IPS-NIHi11 (cell line): ENCODE measurements around the gene CNFN.
A peak's percentile ranks its signal among the peaks of the same experiment; 100 is the strongest.
"Not testable (repeated sequence)": the region's sequence is repeated elsewhere in the genome, so short reads cannot be mapped to it uniquely, and the experiment has no call there.

Source experiments
- DNase-seq: peaks from one replicate; pipeline ENCODE4 v3.0.0; 2012; ENCODE audit warnings: mixed read lengths, low spot score

CNFN gene

DNA sequence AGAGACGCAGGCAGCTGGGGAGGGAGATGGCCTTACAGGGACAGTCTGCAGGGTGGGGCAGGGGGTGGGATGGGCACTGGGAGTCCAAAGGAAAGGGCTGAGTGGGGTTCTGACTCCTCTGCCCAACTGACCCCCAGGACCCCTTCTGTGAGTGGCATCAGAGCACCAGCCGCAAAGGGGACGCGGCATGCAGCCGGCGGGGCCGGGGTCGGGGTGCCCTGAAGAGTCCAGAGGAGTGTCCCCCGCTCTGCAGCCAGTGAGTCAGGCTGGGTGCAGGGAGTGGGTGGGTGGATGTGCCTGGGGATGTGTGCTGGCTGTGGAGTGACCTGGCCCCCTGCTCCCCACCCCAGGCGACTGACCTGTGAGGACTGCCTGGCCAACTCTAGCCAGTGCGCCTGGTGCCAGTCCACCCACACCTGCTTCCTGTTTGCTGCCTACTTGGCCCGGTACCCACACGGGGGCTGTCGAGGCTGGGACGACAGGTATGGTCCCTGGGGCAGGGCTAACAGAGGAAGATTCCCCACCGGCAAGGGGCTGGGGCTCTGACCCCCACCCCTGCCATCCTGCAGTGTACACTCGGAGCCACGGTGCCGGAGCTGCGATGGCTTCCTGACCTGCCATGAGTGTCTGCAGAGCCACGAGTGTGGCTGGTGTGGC is 38.9 kb downstream of the CNFN start:
- no peak for DNase-seq

DNA sequence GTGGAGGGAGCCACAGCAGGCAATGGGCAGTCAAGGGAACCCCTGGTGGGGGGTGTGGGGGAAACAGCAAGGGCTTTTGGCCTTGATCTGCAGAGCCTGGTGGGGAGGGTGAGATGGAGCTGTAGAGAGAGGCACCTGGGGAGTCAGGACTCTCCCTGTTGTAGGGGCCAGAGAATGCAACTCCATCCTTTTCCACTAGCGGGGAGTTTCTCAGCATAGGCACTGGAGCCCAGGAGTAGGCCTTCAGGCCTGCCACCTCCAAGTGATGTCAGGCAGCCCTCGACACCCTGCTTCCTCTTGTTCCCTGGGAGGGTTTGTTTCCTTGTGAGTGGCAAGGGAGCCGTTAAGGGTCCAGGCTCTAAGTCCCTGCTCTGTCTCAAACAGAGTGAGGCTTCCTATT is 39.7 kb downstream of the CNFN start:
- no peak for DNase-seq

DNA sequence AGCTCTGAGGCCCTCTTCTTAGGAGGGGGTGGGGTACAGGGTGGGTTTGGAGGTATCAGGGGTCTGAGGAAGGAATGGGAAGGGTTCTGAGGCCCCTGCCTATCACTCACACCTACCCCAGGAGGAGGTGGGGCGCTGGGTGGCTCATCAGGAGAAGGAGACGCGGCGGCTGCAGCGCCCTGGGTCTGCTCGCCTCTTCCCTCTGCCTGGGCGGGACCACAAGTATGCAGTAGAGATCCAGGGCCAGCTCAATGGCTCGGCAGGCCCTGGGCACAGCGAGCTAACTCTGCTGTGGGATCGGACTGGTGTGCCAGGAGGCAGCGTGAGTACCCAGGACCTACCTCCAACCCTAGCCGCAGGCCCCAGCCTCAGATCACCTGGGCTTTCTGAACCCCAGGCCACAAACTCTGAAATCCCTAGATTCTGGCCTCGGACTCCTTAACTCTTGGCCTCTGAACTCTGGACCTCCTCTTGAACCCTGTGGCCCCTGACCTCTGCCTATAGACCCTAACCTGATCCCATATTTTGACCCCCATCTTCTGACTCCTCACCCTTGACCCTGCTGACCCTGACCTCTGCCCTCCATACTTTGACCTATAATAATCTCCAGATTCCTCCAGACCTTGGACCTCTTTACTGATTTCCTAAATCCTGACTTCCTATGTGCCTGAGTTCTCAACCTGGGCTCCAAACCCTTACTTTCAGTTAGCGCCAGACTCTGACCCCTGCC is 40.6 kb downstream of the CNFN start:
- no peak for DNase-seq

DNA sequence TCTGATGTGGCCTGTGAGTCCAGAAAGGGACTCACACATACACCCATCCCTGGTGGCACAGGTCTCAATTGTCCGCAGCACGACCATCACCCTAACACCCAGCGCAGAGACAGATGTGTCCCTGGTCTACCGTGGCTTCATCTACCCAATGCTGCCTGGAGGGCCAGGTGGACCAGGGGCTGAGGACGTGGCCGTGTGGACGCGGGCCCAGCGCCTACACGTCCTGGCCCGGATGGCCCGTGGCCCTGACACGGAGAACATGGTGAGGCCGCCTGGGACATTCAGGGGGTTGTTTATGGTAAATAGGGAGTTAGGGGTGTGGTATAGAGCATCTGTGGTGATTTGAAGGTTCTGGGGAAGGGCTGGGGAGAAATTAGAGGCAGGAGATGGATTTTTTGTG is 41.9 kb downstream of the CNFN start:
- DNase-seq, result no peak

DNA sequence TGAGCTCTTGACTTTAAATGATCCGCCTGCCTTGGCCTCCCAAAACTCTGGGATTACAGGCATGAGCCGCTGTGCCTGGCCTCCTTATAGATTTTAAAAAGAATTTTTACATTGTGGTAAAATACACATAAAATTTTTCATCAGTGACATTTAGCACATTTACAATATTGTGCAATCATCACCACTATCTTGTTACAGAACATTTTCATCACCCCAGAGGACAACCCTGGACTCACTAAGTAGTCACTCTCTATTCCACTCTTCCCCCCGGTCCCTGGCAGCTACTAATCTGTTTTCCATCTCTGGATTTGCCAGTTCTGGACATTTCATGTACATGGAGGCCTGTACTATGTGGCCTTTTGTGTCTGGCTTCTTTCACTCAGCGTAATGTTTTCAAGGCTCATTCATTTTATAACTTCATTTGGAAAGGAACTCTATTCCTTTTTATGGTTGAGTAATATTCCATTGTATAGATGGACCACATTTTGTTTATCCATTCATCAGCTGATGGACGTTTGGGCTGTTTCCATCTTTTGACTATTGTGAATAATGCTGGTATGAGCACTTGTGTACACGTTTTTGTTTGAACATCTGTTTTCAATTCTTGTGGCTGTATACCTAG is 44.8 kb downstream of the CNFN start:
- DNase-seq, result no peak

DNA sequence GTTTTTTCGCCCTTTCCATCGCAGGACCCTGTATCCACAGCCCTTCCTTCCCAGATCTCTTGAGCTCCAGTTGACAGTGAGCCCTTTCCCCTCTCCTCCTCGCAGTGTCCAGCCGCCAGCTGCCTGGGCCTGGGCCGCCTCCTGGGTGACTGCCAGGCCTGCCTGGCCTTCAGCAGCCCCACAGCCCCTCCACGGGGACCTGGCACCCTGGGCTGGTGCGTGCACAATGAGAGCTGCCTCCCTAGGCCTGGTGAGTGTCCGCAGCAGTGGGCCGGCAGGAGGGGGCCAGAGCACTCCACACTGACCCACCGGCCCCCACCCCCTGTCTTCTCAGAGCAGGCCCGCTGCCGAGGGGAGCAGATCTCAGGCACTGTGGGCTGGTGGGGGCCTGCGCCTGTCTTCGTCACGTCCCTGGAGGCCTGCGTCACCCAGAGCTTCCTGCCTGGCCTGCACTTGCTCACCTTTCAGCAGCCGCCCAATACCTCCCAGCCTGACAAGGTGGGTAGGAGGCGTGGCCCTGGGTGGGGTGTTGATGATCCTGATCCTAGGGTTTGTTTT is 45.7 kb downstream of the CNFN start:
- DNase-seq, result no peak

DNA sequence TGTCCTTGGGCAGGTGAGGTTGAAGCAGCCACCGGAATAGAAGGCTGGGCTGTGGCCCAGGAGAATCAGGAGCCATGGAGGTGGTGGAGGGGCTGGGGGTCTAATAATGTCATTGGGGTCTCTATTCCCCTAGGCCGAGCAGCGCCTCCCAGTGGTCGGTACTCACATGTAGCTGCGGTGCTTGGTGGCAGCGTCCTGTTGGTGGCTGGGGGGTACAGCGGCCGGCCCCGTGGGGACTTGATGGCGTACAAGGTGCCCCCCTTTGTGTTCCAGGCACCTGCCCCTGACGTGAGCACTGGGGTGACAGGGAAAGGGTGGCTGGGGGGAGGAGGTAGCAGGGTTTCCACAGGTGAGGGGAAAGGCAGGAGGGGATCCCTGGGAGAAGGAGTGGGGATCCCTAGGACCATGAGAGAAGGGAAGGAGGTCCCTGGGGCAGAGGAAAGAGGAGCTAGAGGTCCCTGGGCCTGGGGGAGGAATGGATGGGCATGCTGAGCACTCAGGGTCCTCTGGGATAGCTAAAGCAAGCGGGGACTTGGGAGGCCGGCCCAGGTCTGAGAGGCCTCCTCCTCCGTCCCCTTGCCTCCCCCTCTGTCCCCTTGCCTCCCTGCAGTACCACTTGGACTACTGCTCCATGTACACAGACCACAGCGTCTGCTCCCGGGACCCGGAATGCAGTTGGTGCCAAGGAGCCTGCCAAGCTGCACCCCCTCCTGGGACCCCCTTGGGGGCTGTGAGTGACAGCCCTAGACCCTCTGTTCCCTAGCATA is 46.6 kb downstream of the CNFN start:
- DNase-seq, result peak; percentile 77

DNA sequence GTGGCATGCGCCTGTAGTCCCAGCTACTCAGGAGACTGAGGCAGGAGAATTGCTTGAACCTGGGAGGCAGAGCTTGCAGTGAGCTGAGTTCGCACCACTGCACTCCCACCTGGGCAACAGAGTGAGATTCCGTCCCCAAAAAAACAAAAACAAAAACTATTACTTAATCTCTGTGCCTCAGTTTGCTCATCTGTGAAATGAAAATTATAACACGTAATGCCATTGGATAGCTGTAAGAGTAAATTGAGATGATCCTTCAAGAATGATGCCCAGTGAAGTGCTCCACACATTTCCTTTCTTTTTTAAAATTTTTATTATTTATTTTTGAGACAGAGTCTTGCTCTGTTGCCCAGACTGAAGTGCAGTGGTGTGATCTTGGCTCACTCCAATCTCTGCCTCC is 50.2 kb downstream of the CNFN start:
- DNase-seq, result not testable (repeated sequence)

DNA sequence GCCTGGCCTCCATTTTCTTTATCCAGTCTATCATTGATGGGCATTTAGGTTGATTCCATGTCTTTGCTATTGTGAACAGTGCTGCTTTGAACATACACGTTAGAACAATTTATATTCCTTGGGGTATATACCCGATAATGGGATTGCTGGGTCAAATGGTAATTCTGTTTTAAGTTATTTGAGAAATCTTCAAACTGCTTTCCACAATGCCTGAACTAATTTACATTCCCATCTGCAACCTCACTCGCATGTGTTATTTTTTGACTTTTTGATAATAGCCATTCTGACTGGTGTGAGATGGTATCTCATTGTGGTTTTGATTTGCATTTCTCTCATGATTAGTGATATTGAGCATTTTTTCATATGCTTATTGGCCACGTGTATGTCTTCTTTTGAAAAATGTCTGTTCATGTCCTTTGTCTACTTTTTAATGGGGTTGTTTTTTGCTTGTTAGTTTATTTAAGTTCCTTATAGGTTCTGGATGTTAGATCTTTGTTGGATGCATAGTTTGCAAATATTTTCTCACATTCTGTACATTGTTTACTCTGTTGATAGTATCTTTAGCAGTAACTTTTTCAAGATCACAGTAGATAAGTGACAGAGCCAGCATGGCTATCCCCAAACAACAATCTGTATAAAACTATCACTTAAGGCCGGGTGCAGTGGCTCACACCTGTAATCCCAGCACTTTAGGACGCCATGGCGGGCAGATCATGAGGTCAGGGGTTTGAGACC is 50.8 kb downstream of the CNFN start:
- not testable (repeated sequence) for DNase-seq
